ENCODE data around the gene MAP2K6. TPM values are rescaled to one million over a fixed set of nuclear protein-coding genes. Genes with fewer than 3 reads are reported as not detected.

The MAP2K6 gene
- total RNA-seq, 2 donors from 2014 or later, result 59.0 to 83.3 TPM

- DNase-seq, result no peak
- H3K36me3 ChIP-seq, result no peaks in the 10 kb centered on the region
- H3K4me1 ChIP-seq, result no peaks in the 10 kb centered on the region
- no peaks in the 10 kb centered on the region for H3K27me3 ChIP-seq
- no peak overlapping the region for H3K27ac ChIP-seq
- H3K9ac ChIP-seq (ENCODE audit: low read depth in 2 of 2, low read length in 2 of 2), result no peak overlapping the region
- intact Hi-C loops (cut with DNase I), result loop anchor here (5.0 kb wide), 1 partner anchor 94 kb away; the partner anchor contains the start of gene MAP2K6
- no peaks in the 10 kb centered on the region for H3K9me3 ChIP-seq
- H3K4me3 ChIP-seq, result no peak overlapping the region
- TF ChIP-seq, protein P1, sequence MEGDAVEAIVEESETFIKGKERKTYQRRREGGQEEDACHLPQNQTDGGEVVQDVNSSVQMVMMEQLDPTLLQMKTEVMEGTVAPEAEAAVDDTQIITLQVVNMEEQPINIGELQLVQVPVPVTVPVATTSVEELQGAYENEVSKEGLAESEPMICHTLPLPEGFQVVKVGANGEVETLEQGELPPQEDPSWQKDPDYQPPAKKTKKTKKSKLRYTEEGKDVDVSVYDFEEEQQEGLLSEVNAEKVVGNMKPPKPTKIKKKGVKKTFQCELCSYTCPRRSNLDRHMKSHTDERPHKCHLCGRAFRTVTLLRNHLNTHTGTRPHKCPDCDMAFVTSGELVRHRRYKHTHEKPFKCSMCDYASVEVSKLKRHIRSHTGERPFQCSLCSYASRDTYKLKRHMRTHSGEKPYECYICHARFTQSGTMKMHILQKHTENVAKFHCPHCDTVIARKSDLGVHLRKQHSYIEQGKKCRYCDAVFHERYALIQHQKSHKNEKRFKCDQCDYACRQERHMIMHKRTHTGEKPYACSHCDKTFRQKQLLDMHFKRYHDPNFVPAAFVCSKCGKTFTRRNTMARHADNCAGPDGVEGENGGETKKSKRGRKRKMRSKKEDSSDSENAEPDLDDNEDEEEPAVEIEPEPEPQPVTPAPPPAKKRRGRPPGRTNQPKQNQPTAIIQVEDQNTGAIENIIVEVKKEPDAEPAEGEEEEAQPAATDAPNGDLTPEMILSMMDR (IDR thresholded peaks at IDR 0.05), result no peak
Observed at GRCh38 chr17:69506489-69506888, 92.0 kb downstream of the MAP2K6 start.

DNA sequence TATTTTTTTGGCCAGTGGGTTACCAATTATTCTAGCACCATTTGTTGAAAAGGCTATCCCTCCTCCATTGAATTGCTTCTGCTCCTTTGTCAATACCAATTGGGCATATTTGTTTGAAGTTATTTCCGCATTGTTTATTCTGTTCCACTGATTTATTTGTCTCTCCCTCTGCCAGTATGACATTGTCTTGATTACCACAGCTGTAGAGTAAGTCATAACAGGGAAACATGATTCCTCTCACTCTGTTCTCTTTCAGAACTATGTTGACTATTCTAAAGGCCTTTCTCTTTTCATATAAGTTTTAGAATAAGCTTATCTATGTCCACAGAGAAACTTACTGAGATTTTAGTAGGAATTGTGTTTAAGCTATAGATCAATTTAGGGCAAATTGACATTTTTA is 94.3 kb downstream of the MAP2K6 start:
- no peak for DNase-seq
- H3K36me3 ChIP-seq, result no peaks in the 10 kb centered on the region
- TF ChIP-seq, protein P1 (IDR thresholded peaks at IDR 0.05), result no peak
- H3K4me1 ChIP-seq, result no peaks in the 10 kb centered on the region
- no peaks in the 10 kb centered on the region for H3K9me3 ChIP-seq
- intact Hi-C loops (cut with DNase I), result loop anchor here (5.0 kb wide), 1 partner anchor 97 kb away; the partner anchor contains the start of gene MAP2K6
- no peak overlapping the region for H3K4me3 ChIP-seq
- H3K27ac ChIP-seq, result no peak overlapping the region
- H3K27me3 ChIP-seq, result no peaks in the 10 kb centered on the region
- no peak overlapping the region for H3K9ac ChIP-seq (ENCODE audit: low read depth in 2 of 2, low read length in 2 of 2)

- DNase-seq, result no peak
- no peaks in the 10 kb centered on the region for H3K36me3 ChIP-seq
- no peak overlapping the region for H3K27ac ChIP-seq
- H3K27me3 ChIP-seq, result no peaks in the 10 kb centered on the region
- intact Hi-C loops (cut with DNase I), result no loop called here
- H3K4me3 ChIP-seq, result no peak overlapping the region
- TF ChIP-seq, protein P1 (IDR thresholded peaks at IDR 0.05), result no peak
- H3K4me1 ChIP-seq, result no peaks in the 10 kb centered on the region
- H3K9ac ChIP-seq (ENCODE audit: low read depth in 2 of 2, low read length in 2 of 2), result no peak overlapping the region
- no peaks in the 10 kb centered on the region for H3K9me3 ChIP-seq
Observed at GRCh38 chr17:69511250-69511649, 96.8 kb downstream of the MAP2K6 start.

GRCh38 chr17:69512946-69513345 is 98.4 kb downstream of the MAP2K6 start:
- Histone ChIP-seq H3K27me3 (no peaks in the 10 kb centered on the region), H3K4me3 (no peak overlapping the region), H3K36me3 (peaks cover 5% of the 10 kb centered on the region), H3K9me3 (no peaks in the 10 kb centered on the region), H3K27ac (no peak overlapping the region), H3K9ac (ENCODE audit: low read depth in 2 of 2, low read length in 2 of 2) (no peak overlapping the region), H3K4me1 (no peaks in the 10 kb centered on the region)
- TF ChIP-seq, protein P1 (IDR thresholded peaks at IDR 0.05), result no peak
- intact Hi-C loops (cut with DNase I), result no loop called here
- DNase-seq, result no peak

DNA sequence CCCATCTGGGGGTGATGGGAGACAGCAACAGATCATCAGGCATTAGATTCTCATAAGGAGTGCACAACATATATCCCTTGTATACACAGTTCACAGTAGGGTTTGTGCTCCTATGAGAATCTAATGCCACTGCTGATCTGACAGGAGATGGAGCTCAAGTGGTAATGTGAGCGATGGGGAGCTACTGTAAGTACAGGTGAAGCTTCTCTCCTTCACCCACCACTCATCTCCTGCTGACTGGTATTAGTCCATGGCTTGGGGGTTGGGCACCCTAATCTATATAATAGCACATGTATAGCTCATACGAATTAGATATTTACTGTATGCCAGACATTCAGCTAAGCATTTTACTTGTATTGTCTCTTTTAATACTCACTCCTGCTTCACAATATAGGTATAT is 101.7 kb downstream of the MAP2K6 start:
- no peak for DNase-seq
- Histone ChIP-seq H3K36me3 (peaks cover 12% of the 10 kb centered on the region), H3K4me1 (no peaks in the 10 kb centered on the region), H3K9ac (ENCODE audit: low read depth in 2 of 2, low read length in 2 of 2) (no peak overlapping the region), H3K4me3 (no peak overlapping the region), H3K9me3 (no peaks in the 10 kb centered on the region), H3K27ac (no peak overlapping the region), H3K27me3 (no peaks in the 10 kb centered on the region)
- TF ChIP-seq, protein P1 (IDR thresholded peaks at IDR 0.05), result no peak
- intact Hi-C loops (cut with DNase I), result no loop called here

Measured in colonic mucosa (tissue), 4 donors.